GM12891 (cell line): Measurements from ENCODE around the gene GPR42.
A peak's percentile ranks its signal among the peaks of the same experiment; 100 is the strongest.

Source experiments
- DNase-seq: peaks from one replicate; pipeline ENCODE4 v3.0.0; 2011; ENCODE audit warnings: low spot score; ENCODE audit not compliant: insufficient read length
- FAIRE-seq: peaks from 2 replicates; lab custom pipeline; 2011; peaks lifted over from hg19 to GRCh38; lab: Jason Lieb, UNC
- PAX5 ChIP-seq: IDR thresholded peaks from 2 replicates; pipeline ENCODE4 v1.6.1; 2011; ENCODE audit warnings: low read length, moderate library complexity, mild to moderate bottlenecking; ENCODE audit not compliant: insufficient read depth, severe bottlenecking
- POLR2A ChIP-seq: IDR thresholded peaks from 2 replicates; pipeline ENCODE4 v1.6.1; 2011; ENCODE audit warnings: low read depth, low read length, control low read depth
- POLR2AphosphoS5 ChIP-seq: IDR thresholded peaks from 2 replicates; pipeline ENCODE4 v1.6.1; 2011; ENCODE audit warnings: low read depth, low read length, control low read depth
- POU2F2 ChIP-seq: IDR thresholded peaks from 2 replicates; pipeline ENCODE4 v1.6.1; 2011; ENCODE audit warnings: low read depth, mild to moderate bottlenecking, control low read depth, low read length, moderate library complexity
- SPI1 ChIP-seq: IDR thresholded peaks from 2 replicates; pipeline ENCODE4 v1.6.1; 2011; ENCODE audit warnings: low read depth, low read length, control low read depth
- TAF1 ChIP-seq: IDR thresholded peaks from 2 replicates; pipeline ENCODE4 v1.6.1; 2011; ENCODE audit warnings: low read depth, low read length, control low read depth

Gene GPR42

GRCh38 chr19:35403116-35403760, 32.4 kb downstream of the GPR42 start:
- DNase-seq: no peak
- FAIRE-seq: no peak
- TF ChIP-seq TAF1 (no peak), POLR2AphosphoS5 (no peak), PAX5 (no peak), SPI1 (no peak), POLR2A (no peak), POU2F2 (no peak)

- DNase-seq: peak; percentile 52
Measured at GRCh38 chr19:35404879-35405622, 34.2 kb downstream of the GPR42 start.

DNA sequence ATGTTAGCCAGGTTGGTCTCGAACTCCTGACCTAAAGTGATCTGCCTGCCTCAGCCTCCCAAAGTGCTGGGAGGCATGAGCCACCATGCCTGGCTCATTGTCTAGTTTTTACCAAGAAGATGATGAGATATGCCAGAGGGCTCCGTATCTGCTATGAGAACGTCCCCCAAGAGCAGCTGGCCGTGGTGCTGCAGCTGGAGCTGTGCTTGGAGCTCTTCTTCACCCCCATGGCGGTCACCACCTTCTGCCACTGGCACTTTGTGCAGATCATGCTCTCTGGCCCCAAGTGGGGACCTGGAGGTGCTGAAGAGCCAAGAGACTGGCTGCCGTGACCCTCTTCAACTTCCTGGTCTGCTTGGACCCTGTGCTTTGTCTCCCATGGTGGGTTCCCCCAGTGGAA, 36.8 kb downstream of the GPR42 start:
- DNase-seq (no peak), FAIRE-seq (no peak)
- TF ChIP-seq SPI1 (no peak), POU2F2 (no peak), POLR2AphosphoS5 (no peak), PAX5 (no peak), POLR2A (no peak), TAF1 (no peak)

More at GRCh38 chr19:35404879-35405622, 34.2 kb downstream of the GPR42 start:
- TF ChIP-seq POLR2AphosphoS5 (peak; percentile 51; the same call in 1 of the 2 replicates), SPI1 (no peak), POU2F2 (peak; percentile 86), POLR2A (no peak)
- FAIRE-seq: peak; percentile 95

DNA sequence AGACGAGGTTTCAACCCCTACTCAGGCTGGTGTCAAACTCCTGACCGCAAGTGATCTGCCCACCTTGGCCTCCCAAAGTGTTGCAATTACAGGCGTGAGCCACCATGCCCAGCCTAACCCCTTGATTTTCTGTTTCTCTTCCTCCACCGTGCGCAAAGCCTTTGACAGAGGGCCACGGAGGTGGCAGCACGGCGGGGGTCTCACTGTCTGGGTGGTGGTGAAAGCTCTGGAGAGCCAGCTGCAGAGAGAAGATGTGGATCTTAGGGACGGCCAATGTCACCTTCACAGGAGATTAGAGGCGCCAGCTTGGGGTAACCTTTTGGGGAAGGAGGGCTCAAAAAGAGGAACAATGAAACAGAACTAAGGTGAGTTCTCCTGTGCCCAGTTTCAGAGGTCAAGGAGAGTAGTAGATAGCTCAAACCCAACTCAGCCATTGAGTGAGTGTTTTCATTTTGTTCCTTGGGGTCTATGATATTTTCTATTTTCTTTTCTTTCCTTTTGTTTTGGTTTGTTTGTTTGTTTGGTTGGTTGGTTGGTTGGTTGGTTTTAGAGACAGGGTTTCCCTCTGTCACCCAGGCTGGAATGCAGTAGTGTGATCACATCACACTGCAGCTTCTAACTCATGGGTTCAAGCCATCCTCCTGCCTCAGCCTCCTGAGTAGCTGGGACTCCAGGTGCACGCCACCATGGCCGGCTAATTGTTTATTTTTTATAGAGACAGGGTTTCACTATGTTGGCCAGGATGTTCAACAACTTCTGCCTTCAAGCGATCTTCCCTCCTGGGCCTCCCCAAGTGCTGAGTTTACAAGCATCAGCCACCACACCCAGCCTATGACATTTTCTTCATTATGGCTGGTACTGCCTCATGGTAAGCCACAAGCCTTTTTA, 37.7 kb downstream of the GPR42 start:
- FAIRE-seq: peak; percentile 89
- DNase-seq: no peak
- TF ChIP-seq PAX5 (no peak), TAF1 (no peak), POU2F2 (no peak), POLR2AphosphoS5 (no peak), SPI1 (peak; percentile 71), POLR2A (no peak)

DNA sequence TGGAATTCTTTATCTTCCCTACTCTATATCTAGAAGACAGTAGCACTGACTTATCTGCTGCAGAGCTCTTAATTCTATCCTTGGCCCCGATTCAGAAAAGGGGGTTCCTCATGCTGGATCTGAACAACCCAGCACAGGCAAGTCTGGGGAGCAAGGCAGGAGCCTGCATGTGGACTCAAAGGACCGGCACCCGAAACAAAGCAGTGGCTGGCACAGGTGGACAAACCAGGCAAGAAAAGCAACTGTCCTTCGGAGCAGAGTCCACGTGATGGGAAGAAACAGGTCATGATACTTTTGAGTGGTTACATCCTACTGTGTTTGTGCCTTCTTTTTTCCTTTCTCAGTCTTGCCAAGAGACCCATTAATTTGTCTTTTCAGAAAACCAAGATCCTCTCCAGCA, 38.3 kb downstream of the GPR42 start:
- no peak for DNase-seq
- TF ChIP-seq POLR2A (no peak), SPI1 (no peak), POU2F2 (no peak), PAX5 (no peak), TAF1 (no peak), POLR2AphosphoS5 (no peak)
- FAIRE-seq: no peak

- FAIRE-seq (peak; percentile 9), DNase-seq (no peak)
- TF ChIP-seq PAX5 (no peak), POU2F2 (no peak), POLR2AphosphoS5 (no peak), POLR2A (no peak), SPI1 (no peak), TAF1 (no peak)
Measured at GRCh38 chr19:35410487-35410886, 39.6 kb downstream of the GPR42 start.

- no peak for DNase-seq
- FAIRE-seq: no peak
- no peak for TF ChIP-seq PAX5
- TF ChIP-seq POLR2AphosphoS5: no peak
- no peak for TF ChIP-seq POU2F2
- no peak for TF ChIP-seq SPI1
- TF ChIP-seq TAF1: no peak
- no peak for TF ChIP-seq POLR2A
Measured at GRCh38 chr19:35414442-35414841, 43.6 kb downstream of the GPR42 start.

GRCh38 chr19:35416331-35416730, 45.5 kb downstream of the GPR42 start:
- TF ChIP-seq PAX5: no peak
- TF ChIP-seq POLR2AphosphoS5: no peak
- TF ChIP-seq POLR2A: no peak
- no peak for TF ChIP-seq SPI1
- TF ChIP-seq TAF1: no peak
- TF ChIP-seq POU2F2: no peak
- no peak for DNase-seq
- FAIRE-seq: no peak
